Measurements from ENCODE around the gene PTPRB.

- TF ChIP-seq CTCF (IDR thresholded peaks at IDR 0.05; ENCODE audit: low read length), result no peak
- no peak for TF ChIP-seq EZH2 (IDR thresholded peaks at IDR 0.05; ENCODE audit: borderline replicate concordance, low read length)
These were observed 28.0 kb downstream of the PTPRB start for GRCh38 chr12:70609203-70609602.

Data from OCI-LY1 (cell line).